GM18868 (cell line): ENCODE results near the gene ELK4.

ENCODE experiments used
- ATAC-seq: cut with Tn5 transposase; IDR thresholded peaks from one replicate; pipeline ENCODE4 v1.9.1; 2021; ENCODE audit warnings: mild to moderate bottlenecking, moderate library complexity; ENCODE audit not compliant: unreplicated experiment

The ELK4 gene

DNA sequence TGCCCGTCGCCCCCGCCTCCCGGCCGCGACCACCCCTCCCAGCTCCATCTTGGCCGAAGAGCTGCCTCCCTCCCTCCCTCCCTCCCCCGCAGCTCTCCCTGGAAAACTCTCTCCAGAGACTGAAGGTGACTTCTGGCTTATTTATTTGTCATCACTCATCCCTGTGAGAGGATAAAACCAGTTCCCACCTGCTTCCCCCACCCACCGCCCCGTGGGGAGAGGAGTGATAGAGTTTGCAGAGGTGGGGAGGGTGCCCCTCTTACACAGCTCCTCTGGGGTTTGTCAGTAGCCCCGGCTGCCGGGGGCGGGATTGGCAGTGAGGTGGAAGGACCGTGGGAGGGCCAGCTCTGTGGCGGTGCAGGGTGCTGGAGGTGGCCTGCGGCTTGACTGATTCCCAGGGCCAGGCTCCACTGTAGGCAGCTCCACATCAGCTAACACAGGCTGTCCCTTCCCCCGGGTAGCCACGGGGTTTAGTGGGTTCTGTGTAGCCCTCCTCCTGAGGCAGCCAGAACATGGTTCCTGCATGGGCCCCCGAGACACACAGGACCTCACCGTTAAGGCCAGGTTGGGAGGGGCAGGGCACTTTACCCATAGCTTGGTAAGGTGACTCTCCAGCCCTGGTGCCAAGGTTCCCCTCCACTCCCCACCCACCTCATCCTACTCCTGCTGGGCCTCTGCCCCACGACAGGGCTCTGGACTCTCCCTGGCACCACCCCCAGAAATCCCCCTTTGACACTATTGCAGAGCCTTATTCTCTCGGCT, 62.2 kb downstream of the ELK4 start:
- no peak for ATAC-seq

DNA sequence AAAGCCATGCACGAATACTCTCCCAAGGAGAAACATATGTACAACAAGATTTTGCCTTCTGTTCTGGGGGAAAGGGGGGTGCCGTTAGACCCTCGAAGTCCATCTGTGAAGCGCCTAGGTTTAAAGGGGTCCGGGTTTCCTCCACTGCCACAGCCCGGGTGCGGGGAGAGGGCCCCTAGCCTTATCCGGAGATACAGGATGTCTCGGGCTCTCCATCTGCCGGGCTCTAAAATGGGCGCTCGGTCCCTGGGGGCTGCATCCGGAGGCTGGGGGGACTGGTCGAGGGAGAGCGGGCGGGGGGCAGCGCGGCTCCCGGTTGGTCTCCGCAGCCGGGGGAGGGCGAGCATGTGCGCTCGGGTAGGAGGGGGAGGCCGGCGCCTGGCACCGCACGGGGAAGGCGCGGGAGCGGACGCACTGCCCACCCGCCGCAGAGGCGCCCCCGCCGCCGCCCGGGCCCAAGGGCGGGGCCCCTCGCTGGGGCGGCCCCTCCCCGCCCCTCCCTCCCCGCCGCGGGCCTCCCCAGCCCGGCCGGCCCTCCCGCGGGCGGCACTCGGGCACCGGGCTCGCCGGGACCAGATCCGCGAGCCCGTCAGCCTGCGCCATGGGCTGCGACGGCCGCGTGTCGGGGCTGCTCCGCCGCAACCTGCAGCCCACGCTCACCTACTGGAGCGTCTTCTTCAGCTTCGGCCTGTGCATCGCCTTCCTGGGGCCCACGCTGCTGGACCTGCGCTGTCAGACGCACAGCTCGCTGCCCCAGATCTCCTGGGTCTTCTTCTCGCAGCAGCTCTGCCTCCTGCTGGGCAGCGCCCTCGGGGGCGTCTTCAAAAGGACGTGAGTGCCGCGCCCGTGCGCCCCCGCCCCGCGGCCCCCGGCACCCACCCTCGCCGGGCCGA, 63.1 kb downstream of the ELK4 start:
- no peak for ATAC-seq

DNA sequence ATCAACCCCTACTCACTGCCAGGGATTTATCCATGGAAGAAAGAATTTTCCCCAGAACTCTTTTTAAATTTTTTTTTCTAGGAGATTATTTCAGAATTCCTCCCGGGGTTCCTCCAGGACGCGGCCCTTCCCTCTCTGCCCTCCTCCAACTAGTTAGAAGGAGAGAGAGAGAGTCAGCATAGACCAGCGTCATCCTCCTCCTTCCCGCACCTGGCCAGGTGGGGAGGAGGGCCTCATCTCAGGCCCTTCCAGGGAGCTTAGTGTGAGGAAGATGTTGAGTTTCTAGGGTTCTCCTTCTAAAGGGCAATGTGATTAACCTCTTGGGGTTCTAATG, 63.7 kb downstream of the ELK4 start:
- ATAC-seq, result no peak

DNA sequence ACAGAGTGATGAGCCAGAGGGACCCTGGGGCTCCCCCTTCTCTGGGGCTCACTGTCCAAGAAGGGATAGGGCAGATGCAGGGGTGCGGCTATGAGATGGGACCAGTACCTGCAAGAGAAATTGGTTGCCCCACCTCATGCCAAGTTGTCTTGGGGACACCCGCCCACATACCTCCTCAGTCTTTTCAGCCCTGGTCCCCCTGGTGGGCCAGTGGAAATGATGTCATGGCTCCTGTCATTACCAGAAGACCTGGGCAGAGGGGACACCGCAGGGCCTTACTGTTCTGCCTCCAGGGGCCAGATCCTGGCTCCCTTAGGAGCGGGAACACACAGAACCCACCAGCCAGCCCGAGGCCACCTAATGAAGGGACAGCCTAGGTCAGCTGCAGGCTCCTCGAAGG, 64.1 kb downstream of the ELK4 start:
- no peak for ATAC-seq

DNA sequence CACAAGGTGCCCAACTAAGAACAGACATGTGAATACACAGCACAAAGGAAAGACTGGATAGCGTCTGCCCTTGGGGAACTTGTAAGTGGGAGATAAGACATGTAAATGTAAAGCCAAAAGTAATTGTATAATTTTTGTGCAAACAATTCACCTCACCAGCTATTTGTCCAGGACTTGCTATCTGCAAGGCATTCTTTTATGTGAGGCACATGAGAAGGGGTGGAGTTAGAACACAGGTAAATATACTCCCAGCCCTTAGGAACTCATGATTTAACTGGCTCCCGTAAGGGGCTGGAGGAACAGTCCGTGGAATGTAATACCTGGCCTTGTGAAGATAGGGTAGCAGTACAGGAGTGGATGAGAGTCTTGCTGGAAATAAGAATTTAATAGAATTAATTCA, 66.0 kb downstream of the ELK4 start:
- ATAC-seq, result no peak

DNA sequence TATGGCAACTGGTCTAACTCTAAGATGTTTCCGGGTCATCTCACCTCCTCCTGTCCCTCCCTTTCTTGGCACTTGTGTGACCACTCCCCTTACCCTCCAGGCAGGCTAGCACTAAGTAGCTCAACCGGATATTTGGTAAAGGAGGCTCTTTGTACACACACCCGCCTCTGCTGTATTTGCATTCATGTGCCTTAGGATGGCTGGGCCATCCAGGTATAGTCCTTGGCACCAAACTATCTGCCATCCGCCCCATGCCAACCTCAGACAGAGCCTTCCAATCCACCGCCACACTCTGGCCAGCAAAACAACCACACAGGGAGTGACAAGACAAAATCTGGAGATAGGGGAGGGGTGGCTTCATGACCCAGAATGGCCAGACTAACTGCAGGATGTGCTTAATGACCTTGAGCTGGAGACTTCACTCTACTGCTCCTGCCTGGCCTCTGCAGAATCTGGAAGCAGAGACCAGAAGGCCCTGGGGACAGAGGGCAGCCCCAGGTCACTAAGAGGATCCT, 67.8 kb downstream of the ELK4 start:
- ATAC-seq, result no peak

DNA sequence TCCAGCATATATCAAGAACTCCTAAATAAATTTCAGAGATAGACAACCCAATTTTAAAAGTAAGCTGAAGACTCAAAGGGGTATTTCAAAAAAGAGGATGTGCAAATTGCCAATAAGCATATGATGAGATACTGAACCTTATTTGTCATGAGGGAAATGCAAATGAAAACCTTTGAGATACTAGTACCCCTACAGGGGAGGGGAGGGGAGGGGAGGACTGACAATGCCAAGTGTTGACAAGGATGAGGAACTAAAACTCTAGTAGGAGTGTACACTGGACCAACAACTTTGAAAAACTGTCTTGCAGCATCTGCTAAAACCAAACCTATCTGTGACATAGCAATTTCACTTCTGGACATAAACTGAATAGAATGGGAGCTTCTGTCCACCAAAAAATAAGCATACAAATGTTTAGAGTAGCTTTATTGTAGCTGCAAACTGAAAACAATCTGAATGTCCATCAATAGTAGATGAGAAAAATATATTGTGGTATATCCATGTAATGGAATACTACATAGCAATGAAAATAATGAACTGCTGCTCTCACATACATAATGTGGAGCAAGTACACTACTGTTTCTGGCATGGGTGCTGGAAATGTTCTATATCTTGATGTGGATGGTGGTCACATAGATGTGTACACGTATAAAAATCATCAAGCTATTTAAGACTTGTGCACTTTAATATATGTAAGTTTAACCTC, 70.2 kb downstream of the ELK4 start:
- no peak for ATAC-seq
